ENCODE data around the gene FAM200C.
A peak's percentile ranks its signal among the peaks of the same experiment; 100 is the strongest.

The FAM200C gene

DNA sequence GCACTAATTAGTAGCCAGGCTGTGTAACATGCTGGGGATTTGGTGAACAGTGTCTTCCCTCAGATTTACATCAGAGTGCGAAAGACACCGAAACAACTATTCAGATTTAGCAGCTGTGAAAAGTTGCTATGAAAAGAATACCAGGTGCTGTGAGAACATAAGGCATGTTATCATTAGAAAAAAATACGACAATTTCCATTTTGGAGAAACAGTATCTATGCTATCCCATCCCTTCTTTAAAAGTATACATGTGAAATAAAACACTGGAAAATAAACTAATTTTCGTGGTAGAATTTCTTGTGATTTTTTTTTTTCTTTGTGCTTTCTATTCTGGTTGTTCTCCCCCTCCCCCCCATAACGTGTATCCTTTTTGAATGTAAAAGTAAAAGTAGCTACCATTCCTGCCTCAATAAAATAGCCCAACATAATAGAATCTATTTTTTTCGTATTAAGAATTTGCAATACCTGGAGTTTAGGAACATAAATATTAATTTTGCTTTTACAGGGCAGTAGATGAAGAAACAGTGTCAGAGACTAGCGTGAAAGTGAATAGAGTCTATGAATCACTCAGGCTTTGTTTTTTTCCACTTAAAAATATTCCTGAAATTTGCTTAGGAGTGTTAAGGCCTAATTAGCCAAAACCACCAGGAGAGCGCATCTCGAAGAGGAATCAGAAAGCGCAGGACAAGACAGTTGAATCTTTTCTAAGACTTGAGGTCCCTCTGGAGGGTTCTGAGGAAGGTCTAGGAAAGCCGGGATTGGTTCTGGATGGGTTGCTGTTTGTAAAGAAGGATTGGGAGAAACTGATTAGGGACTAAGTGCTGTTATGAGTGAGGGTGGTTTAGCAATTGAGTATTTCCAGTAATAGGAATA is 19.8 kb upstream of the FAM200C start:
- DNase-seq (ENCODE audit: low read depth, low spot score): no peak

DNA sequence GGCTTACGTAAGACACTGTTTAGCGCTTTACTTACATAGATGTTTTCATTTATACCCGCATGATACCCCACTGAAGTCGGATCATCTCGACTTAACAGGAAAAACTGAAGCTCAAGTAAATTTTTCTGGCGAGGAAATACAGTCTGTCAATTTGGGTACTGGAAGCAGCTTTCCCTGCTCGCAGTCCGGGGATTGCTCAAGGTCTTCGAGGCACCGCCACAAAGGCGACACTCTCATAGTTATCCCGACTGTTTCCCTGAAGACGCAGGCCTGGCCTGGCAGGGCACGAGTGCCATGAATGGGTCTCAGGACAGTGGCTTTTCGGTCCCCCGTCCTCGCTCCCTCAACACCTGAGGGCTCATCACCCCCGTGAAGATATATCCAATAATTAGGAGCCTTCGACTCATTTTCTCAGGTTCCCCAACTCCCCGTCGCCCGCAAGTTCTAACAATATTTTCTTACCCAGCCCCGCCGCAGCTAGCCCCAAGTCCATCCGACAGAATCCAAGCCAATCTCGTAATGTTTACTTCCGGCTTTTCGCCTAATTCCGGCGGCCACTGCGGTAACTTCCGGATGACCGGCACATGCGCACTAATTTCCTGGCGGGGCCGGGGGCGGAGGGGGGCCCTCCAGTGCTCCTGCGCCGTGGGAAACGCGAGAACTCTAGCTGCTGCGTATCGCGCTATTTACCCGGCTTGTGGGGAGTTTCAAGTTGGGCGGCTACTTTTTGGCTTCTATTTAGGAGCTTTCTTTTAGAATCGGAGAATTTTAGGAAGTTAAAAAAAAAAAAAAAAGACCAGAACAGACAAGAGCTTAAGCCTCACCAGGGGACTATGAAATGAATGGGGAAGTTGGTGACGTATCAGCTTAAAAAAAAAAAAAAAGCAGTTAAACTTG is 19.0 kb upstream of the FAM200C start, which contains the start of gene SLU7:
Gene SLU7 (minus strand): TSS at position 521 of the 897 bp plus-strand sequence. CDS start 3,787 bp downstream, outside the sequence.
- DNase-seq (ENCODE audit: low read depth, low spot score): peak; percentile 99

DNA sequence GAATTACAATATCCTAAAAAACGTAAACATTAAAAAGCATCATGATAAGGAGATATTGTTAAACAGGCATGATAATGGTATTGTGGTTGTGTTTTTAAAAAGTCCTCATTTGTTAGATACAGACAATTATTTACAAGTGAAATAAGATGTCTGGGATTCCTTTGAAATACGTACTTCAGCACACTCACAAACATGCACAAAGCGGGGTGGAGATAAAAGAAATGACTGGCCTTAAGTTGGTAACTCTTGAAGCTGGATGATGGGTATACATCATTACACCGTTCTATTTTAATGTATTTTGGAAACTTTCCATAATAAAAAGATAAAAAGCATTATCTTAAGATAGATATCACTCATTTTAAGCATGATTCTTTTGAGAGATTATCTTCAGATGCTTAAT is 1.0 kb downstream of the FAM200C start:
- DNase-seq (ENCODE audit: low read depth, low spot score): peak; percentile 29

DNA sequence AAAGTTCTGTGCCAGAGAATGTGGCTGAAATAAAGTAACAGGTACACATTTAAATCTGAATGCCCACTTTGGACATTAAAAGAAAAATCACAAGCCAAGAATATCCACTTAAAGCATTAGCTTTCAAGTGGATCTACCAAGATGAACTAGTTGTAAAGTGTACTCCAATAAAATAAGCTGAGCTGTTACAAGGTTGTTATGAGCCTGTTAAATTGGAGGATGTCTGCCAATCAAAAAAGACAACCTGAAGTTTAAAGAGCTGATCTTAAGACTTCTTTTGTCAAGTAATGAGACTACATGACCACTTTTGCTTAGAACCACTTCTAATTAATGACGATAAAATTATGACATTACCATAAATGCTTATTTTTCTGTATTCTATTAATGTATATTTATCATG is 2.4 kb downstream of the FAM200C start:
- no peak for DNase-seq (ENCODE audit: low read depth, low spot score)

DNA sequence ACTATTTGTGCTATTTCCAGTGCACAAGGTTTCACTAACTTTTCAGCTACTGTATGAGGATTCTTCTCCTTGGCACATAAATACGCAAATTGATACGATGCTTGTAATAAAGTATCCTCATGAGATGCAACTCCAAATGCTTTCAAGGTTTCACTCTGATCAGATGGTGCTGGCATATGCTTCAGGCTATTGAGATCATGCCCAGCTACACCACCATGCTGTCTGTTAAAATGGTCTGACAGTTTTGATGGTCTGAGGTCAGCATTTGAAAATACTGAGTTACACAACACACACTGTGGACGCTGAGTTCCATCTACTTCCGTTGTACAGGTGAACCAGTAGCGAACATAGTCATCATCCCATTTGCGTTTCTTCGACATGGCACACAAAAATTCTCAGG is 4.7 kb downstream of the FAM200C start:
- no peak for DNase-seq (ENCODE audit: low read depth, low spot score)

DNA sequence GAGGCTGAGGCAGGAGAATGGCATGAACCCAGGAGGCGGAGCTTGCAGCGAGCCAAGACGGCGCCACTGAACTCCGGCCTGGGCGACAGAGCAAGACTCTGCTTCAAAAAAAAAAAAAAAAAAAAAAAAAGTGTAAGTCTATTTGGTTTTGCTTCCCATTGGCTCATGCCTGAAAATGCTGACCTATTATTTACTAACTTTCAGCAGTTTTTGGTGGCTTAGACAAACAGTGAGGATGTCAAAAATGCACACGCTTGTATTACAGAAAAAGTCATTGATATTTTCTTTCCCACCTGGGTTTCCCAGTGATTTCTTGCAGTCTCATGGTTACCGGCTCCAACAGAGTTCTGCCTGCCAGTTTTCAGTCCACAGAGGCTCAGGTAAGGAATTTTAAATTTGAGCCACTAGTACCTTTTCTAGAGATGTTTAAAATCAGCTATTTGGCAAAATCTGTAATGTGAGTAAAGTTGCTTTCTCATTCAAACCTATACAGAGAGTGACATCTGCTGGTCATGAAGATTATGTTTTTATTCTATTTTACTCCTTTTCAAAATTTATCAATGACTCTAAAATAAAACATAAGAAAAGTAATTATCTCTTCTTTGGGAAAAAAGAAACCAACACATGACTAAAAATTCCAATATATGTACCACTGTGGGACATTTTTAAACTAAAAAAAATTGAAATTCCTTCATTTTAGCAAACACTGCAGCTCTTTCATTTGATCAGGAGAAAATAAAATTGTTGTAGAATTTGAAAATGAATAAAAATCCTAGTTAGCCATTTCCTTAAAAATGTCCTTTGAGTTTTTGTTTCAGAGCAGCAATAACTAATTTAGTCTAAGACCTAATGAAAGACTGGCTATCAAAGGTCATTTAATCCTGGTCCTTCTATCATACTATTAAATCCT is 8.8 kb downstream of the FAM200C start:
- peak; percentile 33 for DNase-seq (ENCODE audit: low read depth, low spot score)

DNA sequence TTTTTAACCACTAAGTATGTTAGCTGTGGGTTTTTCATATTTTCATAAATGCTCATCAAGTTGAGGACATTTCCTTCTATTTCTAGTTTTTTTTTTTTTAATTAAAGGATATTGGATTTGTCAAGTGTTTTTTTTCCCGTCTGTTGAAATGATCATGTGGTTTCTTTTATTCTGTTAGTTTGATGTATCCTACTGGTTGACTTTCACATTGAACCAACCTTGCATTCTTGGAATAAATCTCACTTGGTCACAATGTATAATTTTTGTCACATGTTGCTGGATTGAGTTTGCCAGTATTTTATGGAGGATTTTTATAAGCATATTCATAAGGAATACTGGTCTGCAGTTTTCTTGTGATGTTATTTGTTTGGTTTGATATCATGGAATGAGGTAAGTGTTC is 12.4 kb downstream of the FAM200C start:
- no peak for DNase-seq (ENCODE audit: low read depth, low spot score)

DNA sequence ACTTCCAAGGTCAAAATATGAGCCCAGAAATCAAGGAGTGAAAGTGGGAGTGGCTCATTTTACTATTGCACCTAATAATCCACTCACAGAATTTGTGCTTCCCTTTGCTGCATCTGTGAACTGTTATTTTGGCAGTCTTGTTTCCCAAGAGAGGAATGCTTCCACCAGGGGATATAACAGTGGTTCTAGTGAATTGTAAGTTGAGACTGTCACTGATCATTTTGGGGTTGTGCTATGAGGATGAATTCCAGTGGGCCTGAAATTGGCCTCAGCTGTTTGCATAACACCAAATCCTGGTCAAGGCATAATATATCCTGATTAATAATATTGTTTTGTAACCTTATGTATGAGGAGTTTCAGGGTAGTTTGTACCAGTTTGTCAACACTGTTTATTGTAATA is 14.4 kb downstream of the FAM200C start:
- DNase-seq (ENCODE audit: low read depth, low spot score): no peak

DNA sequence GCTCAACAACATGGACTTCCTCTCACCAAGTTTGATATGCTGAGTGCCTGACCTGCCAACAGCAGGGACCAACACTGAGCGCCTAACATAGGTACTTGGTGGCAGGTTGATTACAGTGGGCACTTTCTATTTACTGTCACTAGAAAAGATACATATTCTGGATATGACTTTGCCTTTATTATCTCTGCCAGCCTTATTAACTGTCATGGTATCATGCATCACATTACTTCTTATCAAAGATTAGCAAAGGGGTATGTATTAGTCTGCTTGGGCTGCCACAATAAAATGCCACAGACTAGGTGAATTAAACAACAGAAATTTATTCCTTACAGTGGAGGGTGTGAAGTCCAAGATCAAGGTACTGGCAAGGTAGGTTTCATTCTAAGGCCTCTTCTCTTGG is 15.2 kb downstream of the FAM200C start:
- DNase-seq (ENCODE audit: low read depth, low spot score): no peak

DNA sequence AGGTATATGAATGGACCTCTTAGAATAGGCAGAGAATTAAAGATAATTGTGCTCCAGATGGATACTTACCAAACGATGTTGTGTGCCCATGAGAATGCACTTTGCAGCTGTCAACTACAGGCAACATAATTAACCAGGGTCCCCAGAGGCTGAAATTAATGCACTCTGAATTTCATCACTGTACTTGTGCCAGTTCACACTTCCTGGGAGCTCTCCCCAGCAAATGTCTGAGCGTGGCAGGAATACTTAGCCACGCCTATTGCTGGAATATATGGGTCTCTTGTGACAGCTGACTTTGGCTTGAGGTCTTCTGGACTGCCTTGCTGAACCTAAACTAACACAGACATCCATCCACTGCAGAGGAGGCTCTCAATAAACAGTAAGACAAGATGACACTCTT is 17.5 kb downstream of the FAM200C start:
- DNase-seq (ENCODE audit: low read depth, low spot score): no peak

DNA sequence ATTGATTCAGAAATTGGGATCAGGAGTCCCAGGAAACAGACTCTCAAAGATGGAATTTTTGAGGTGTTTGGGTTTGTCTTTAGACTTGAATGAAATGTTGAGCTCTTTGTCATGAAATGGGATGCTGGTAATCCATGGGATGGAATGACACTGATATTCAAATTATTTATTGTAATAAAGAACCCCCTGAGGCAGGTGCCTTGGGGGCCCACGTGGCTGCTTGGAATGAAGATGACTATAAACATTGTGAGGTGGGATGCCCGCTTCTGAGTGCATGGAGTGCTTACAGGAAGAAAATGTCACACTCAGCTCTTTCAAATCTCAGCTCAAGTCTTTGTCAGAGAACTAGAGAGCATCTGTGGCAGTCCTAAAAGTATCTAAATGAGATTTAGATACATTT is 19.8 kb downstream of the FAM200C start:
- no peak for DNase-seq (ENCODE audit: low read depth, low spot score)

DNA sequence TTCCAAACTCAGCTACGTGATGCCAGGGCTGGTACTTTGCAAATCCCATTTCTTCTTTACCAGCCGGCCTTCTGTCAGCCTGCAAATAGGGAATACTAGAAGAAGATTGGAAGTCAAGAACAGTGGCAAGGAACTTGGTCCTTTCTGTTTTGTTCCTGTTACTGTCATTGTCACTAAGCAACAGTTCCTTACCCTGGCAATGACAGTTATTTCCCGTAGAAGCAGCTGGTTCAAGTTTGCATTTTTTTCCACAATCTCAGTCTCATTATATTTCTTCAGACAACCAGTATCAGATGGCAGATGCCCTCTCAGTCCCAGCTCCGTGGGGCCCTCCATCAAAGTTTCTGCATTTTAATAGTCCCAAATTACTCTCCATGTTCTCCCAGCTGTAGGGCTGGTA is 20.3 kb downstream of the FAM200C start:
- no peak for DNase-seq (ENCODE audit: low read depth, low spot score)

DNA sequence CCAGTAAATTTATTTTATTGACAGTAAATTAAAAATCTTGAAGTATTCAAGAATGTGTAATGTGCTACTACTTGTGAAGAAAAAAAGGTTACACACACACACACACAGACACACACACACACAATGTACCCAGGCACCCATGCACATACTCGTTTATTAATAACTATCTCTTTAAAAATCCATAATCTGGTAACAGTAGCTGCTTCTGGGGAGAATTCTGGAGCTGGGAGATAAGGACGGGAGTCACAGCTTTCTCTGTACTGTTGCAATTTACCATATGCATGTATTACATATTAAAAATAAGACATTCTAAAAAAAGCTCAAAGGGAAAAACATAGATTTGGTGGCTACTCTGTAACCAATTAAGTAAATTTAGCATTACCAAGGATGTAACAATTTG is 21.5 kb downstream of the FAM200C start:
- DNase-seq (ENCODE audit: low read depth, low spot score): no peak

DNA sequence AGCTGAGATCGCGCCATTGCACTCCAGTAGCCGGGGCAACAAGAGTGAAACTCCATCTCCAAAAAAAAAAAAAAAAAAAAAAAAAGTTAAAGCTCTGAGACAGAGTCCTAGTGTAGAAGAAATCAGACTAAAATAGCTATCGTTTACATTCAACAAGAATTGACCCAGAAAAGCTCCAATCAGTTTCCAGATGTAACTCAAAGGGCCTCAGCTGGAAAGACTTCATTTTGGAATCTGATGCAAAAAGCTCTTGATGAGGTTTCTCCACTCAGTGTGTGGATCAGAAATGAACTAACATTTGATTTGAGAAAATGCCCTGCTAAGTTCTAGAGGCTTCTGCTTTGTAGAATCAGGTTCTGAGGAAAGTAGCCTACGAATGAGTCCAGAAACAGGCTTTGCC is 22.2 kb downstream of the FAM200C start:
- DNase-seq (ENCODE audit: low read depth, low spot score): no peak

DNA sequence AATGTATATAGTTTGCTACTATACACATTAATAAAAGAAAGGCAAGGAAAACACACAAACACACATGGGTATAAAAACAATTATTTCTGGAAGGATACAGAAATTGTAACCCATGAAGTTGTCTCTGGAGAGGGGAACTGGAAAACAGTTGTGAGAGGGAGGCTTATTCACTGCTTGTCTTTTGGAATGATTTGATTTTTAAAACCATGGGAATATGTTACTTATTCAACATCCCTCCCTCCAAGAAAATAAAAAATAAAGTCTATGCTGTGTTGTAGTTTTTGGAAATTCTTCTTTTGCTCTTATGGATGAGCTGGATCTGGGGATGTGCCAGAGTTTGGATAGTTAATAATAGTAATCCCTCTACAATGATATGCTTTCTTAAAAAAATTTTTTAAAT is 23.4 kb downstream of the FAM200C start:
- no peak for DNase-seq (ENCODE audit: low read depth, low spot score)

DNA sequence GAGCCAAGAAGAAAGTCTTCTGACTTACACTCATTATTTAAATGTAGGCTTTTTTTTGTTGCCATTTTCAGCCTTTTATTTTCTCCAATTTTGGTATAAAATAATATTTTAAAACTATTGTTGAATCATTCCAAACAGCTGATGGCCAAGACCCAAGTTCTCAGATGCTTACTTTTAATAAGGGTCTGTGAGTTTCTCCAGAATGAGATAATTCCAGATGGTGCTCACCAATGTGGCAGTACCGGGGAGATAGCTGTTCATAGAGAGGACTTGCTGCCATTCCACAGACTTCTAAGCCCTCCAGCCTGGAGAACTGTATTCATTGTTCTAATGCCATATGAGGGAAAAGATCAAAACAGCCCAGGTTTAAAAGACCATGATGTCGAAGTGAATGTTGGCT is 24.2 kb downstream of the FAM200C start:
- no peak for DNase-seq (ENCODE audit: low read depth, low spot score)

DNA sequence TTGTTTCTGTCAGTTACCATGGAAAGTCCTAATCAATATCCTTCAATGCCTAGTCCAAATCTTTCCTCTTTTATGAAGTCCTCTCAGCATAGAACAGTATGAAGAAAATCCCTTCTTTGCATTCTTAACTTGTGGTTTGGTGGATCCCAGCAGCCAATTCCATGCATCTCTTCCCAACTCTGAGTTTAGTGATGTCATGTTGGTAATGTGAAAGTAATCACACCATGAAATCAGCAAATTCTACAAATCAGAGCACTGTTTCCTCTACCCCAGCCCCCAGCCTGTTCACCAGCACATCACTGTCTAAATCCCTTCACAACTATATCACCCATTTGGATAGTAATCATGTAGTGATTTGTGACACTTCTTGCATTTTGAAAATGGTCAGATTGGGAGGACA is 24.7 kb downstream of the FAM200C start:
- DNase-seq (ENCODE audit: low read depth, low spot score): peak; percentile 35

DNA sequence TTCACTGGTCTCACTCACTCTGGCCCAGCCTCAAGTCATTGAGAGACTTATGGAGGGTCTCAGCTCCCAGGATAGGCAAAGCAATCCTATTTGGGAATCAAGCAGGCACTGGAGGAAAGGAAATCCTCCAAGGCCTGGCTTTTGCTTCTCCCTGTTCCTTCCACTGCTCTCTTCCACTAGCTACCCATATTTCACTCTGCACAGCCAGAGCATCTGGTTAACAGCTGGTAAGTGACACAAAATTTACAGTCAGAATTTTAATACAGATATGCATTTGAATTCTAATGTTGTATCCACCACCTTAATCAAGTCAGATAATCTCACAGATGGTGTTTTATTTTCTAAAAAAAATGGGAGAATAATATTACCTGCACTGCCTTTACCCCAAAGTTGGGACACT is 28.6 kb downstream of the FAM200C start:
- no peak for DNase-seq (ENCODE audit: low read depth, low spot score)

DNA sequence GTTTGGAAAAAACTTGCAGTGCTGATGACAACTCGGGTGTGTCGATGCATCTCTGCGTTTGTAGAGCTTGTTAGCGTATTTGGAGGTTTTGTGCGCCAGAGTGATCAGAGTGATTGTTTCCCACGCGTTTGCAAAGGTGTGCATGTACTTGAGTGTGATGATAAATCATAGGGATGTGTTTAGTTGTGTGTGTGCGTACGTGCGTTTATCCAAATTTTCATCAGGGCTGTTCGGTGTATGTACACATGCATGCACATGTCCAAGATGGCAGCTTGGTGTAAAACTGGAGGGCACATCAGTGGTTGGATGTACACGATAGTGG is 29.2 kb downstream of the FAM200C start:
- DNase-seq (ENCODE audit: low read depth, low spot score): no peak

DNA sequence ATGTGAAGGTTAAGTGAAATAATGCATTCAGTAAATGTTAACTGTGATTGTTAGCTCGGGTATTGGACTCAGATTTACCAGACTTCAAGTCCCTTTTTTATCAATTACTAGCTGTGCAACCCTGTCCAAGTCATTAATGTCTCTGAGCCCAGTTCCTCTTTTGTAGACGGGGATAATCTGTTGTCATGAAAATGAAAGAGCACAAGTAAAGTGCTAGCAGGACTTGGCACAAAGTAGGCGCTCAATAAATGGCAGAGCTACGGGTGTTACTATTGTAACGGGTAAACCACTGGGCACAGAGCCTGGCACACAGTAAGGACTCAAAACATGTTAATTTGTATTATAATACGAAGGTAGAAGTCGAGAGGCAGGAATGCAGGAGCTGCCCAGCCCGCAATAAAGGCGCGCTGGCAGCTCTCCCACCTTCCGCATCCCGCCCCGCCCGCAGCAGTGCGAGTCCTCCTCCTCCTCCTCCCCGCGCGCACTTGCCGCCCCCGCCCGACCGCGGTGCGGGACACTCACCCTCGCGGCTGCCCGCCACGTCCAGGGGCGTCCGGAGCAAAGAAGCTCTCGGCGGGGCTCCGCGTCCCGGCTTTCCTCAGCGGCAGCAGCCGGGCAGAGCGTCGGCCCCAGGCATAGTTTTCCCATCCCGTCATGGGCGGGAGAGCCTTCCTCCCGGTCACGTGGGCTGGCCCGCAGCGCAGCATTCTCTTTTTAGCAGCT is 29.7 kb downstream of the FAM200C start, which contains the start of gene C1QTNF2:
Gene C1QTNF2 (minus strand): TSS at position 637 of the 723 bp plus-strand sequence. CDS start 15,615 bp downstream, outside the sequence.
- peak; percentile 83 for DNase-seq (ENCODE audit: low read depth, low spot score)

DNA sequence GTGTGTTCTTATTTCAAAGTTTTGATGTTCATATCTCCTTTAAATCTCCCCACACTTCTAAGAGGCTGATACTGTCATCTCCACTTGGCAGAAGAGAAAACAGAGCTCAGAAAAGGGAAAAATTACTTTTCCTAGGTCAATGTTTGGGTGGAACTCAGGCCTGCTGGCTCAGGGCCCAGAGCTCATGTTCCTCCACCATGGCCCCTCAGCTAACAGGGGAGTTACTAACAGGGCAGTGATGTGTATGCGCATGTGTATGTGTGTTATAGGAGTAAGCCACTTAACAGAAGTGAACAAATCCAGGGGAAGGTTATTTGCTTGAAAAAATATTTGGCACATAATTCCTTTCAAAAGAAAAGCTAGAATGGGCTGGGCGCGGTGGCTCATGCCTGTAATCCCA is 32.0 kb downstream of the FAM200C start:
- no peak for DNase-seq (ENCODE audit: low read depth, low spot score)

Data from astrocyte of the hippocampus (primary cell).